ENCODE data around the gene SAMSN1.

DNA sequence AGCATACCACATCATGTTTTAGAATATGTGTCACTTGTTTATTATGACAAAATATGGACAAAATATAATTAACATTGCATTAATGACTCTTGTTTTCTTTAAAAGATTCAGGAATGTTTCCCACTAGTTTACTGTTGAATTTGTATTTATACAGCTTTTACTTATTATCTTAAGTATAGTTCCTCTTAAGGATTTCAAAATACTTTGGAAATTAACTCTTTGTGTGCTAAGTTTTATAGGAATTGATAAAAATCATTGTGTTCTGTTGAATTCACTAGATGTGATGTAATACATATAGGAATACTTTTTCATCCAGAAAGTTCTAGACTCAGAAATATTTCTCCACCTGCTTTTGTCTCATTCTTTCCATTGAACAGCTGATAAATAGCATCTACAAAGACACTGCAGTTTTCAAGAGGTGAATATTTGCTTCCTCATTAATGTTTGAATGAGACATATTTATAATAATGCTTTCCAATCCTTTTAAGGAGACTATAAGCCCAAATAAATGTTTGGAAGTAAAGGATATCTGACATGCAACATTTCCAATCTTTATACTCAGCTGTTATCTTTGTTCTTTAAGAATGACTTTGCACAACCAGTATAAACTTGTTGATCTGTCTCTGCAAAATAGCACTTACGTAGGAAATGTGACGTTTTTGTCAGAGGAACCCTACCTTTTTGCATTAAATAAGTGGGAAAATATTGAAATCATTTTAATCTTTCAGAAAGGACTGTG, 38.4 kb upstream of the SAMSN1 start:
- TF ChIP-seq CTCF (IDR thresholded peaks at IDR 0.05) = no peak
- no peak for TF ChIP-seq POLR2A (IDR thresholded peaks at IDR 0.05)

All from right lobe of liver (tissue), 4 donors.